C4-2B (cell line): ENCODE data around the gene PIP5K1A.
"Not testable (repeated sequence)": the region's sequence is repeated elsewhere in the genome, so short reads cannot be mapped to it uniquely, and the experiment has no call there.

ENCODE experiments used
- H3K27ac ChIP-seq: fragments of 450-650 bp; 2 replicates; pipeline ENCODE4 v1.5.1; 2017
- CTCF ChIP-seq: fragments of 450-650 bp; conservative IDR thresholded peaks from 2 replicates; pipeline ENCODE4 v1.5.1; 2017; ENCODE audit warnings: mild to moderate bottlenecking
- ZFX ChIP-seq: fragments of 450-650 bp; IDR thresholded peaks from 2 replicates; pipeline ENCODE4 v1.6.1; 2017

The PIP5K1A gene

GRCh38 chr1:151265446-151266236 is 67.3 kb downstream of the PIP5K1A start:
- TF ChIP-seq ZFX: no peak
- no peak for TF ChIP-seq CTCF
- H3K27ac ChIP-seq: no peak overlapping the region

DNA sequence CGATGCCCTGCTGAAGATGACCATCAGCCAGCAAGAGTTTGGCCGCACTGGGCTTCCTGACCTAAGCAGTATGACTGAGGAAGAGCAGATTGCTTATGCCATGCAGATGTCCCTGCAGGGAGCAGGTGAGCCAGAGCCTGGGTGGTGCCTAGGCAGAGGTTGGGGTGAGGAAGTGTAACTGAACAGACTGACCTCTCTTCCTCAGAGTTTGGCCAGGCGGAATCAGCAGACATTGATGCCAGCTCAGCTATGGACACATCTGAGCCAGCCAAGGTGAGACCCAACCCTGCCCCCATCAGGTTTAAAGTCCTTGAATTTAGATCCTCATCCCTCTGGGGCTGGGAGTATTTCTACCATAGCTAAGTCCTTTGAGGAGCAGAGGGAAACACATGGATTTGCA is 68.0 kb downstream of the PIP5K1A start:
- no peak overlapping the region for H3K27ac ChIP-seq
- no peak for TF ChIP-seq ZFX
- no peak for TF ChIP-seq CTCF

- H3K27ac ChIP-seq: no peak overlapping the region
- TF ChIP-seq ZFX (no peak), CTCF (no peak)
These were observed 68.5 kb downstream of the PIP5K1A start for GRCh38 chr1:151266821-151267220.

- H3K27ac ChIP-seq: no peak overlapping the region
- no peak for TF ChIP-seq CTCF
These were observed 69.4 kb downstream of the PIP5K1A start for GRCh38 chr1:151267760-151268159.

DNA sequence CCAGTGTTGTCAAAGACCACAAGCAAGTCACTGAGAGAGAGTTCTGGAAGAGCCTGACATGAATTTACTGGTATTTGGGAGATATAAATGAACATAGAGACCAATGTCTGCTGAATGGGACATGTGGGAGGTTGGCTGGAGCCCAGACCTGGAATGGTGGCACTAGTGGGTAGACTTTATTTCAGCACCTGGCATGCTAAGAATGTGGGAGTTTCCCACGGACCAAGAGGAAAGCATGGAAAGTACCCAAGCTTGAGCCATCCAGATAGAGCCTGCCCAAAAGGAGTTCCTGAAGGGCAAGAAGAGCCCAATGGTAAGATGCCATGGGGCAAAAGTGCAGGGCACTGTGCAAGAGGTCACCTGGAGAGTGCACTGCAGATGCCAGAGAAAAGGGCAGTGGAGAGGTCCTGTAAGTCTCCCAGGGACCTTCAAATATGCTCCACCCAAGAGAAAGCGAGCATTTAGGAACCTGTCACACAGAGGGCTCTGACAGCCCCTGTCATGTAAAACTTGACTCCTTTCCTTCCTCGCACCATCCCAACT is 75.6 kb downstream of the PIP5K1A start:
- no peak overlapping the region for H3K27ac ChIP-seq
- no peak for TF ChIP-seq CTCF
- TF ChIP-seq ZFX: no peak

- H3K27ac ChIP-seq: not testable (repeated sequence)
These were observed 77.0 kb downstream of the PIP5K1A start for GRCh38 chr1:151275341-151275740.

- TF ChIP-seq ZFX: no peak
- no peak for TF ChIP-seq CTCF
- H3K27ac ChIP-seq: no peak overlapping the region
These were observed 78.9 kb downstream of the PIP5K1A start for GRCh38 chr1:151277249-151277648.
